AG04449 (cell line): Measurements from ENCODE around the gene SRP14.

Experiments
- CTCF ChIA-PET: fragments of 350-600 bp; formaldehyde crosslinking; extraction: SDS; loops from one replicate; lab custom pipeline; 2021; ENCODE audit warnings: antibody characterized with exemption; lab: Yijun Ruan, JAX
- POLR2A ChIA-PET: fragments of 400-600, 350-600 bp; formaldehyde crosslinking; extraction: SDS; loops from one replicate; lab custom pipeline; 2020; ENCODE audit warnings: antibody characterized with exemption, inconsistent platforms; lab: Yijun Ruan, JAX
- DNase-seq: peaks from one replicate; pipeline ENCODE4 v3.0.0-alpha.2; 2010; ENCODE audit warnings: low read depth, low spot score
- H3K4me3 ChIP-seq: 2 replicates; pipeline ENCODE4 v1.5.1; 2011; ENCODE audit warnings: low read depth, mild to moderate bottlenecking, control low read depth, low read length
- TF ChIP-seq, protein P1 (sequence below): IDR thresholded peaks from one replicate; pipeline ENCODE4 v1.5.1; 2011; ENCODE audit warnings: mild to moderate bottlenecking, moderate library complexity, low read length, control low read depth, inconsistent platforms; ENCODE audit not compliant: insufficient read depth; ENCODE audit errors: missing control alignments

Gene SRP14

DNA sequence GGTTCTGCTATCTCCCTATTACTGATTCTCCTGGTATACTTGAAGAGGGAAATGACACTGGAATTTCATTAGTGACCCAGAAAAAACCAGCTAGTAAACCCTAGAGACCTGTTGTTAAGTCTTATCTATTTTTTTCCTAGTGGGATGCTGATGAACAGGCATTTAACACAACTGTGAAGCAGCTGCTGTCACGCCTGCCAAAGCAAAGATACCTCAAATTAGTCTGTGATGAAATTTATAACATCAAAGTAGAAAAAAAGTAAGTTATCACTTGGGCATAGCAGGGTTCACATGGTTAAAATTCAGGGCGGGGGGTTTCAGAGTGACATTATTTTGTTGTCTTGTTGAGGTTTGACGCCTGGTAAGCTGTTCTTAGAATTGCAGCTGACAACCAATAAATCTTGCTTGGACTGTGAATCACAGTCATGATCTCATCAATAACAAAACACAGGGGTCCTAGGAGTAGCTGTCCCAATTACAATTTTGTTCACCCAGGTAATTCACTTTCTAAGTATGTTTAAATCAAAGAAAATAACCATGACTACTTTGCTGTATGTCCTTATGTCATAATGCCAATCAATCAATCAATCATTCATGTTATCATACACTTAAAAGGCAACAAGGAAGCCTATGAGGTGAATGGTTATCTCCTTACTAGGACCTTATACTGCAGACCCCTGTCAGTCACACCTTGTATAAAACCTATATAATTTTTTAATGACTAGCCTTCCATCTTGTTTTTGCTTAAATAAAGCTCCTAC is 4.6 kb downstream of the SRP14 start:
- H3K4me3 ChIP-seq, result no peak overlapping the region
- ChIA-PET POLR2A (no interaction called here), CTCF (interaction anchor here (0.8 to 4.3 kb wide), 5 partner anchors 11 to 240 kb away, joined by 4 to 17 read pairs (median 6); no protein-coding TSS in a partner anchor)
- DNase-seq, result no peak
- TF ChIP-seq, protein P1, sequence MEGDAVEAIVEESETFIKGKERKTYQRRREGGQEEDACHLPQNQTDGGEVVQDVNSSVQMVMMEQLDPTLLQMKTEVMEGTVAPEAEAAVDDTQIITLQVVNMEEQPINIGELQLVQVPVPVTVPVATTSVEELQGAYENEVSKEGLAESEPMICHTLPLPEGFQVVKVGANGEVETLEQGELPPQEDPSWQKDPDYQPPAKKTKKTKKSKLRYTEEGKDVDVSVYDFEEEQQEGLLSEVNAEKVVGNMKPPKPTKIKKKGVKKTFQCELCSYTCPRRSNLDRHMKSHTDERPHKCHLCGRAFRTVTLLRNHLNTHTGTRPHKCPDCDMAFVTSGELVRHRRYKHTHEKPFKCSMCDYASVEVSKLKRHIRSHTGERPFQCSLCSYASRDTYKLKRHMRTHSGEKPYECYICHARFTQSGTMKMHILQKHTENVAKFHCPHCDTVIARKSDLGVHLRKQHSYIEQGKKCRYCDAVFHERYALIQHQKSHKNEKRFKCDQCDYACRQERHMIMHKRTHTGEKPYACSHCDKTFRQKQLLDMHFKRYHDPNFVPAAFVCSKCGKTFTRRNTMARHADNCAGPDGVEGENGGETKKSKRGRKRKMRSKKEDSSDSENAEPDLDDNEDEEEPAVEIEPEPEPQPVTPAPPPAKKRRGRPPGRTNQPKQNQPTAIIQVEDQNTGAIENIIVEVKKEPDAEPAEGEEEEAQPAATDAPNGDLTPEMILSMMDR, result no peak

DNA sequence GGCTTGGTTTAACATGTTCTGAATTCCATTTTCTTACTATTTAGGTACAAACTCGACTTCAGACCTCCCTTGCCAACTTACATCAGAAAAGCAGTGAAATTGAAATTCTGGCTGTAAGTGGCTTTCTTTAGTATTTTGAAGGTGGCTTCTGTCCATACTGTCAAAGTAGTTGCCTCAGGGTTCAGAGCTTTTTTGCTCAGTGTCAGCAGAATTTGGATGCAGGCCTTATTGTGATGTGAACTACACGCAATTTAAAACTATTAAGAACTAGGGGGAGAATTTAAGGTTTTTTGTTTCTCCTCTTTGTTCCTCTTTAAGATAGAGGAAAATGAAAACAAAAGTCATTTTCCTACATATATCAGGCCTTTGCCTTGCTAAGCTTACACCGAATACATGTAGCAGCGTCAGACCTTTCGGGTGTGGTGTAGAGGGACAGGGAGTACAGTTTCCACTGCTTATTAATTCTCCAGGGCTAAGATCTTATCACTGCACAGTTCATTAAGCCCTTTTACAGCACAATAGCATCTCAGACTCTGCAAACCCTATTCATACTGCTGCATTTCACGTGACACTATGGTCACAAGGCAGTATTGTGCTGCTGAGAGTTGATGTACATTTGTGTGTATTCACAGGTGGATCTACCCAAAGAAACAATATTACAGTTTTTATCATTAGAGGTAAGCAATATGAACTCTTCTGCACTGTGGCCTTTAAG is 6.7 kb downstream of the SRP14 start:
- H3K4me3 ChIP-seq, result no peak overlapping the region
- DNase-seq, result no peak
- CTCF ChIA-PET, result interaction anchor here (1.6 to 3.7 kb wide), 3 partner anchors 9 to 247 kb away, joined by 3 to 11 read pairs (median 4); no protein-coding TSS in a partner anchor
- POLR2A ChIA-PET, result no interaction called here
- TF ChIP-seq, protein P1, result no peak

- POLR2A ChIA-PET, result no interaction called here
These were observed 7.7 kb downstream of the SRP14 start for GRCh38 chr15:40031300-40031699.

DNA sequence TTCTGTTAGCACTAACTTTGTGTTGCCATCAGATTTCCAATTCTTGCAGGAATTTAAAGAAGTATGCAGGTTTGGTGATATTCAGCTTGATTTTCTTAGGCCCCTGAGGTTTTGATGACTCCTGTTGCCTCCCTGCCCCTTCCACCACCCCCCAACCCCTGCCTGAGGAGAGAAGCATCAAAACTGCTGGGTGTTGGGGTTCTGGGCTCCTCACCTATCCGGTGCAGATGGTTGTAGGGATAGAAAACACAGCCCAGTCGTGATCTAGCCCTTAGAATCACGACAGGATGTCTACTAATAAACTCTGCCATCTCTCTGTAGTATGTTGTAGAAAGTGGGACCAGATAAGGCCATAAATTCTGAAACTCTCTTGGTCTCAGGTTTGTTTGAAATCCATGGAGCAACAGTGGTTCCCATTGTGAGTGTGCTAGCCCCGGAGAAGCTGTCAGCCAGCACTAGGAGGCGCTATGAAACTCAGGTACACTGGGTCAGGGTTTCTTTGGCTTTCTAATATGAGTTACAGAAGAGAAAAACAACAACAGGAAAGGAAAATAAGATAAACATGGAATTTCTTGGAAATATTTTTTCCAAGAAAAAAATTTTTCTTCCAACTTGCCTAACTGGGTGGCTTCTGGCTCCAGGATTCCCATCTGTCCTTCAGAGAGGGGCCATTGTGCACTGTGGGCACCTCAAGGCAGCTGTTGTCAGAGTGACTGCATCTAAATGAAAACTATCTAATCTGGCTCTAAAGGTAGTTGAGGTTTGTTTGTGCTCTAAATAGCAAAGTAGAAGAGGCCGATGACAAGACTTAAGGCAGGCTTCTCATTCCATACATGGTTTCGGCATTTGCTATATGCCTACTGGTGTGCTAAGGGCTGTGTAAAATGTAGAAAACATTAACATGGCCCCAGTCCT is 8.7 kb downstream of the SRP14 start:
- TF ChIP-seq, protein P1, result peak; percentile 61
- DNase-seq, result no peak
- POLR2A ChIA-PET, result no interaction called here

More at GRCh38 chr15:40031300-40031699, 7.7 kb downstream of the SRP14 start:
- CTCF ChIA-PET, result interaction anchor here (1.0 to 3.7 kb wide), 4 partner anchors 8 to 248 kb away, joined by 3 to 11 read pairs (median 4); no protein-coding TSS in a partner anchor
- H3K4me3 ChIP-seq, result no peak overlapping the region
- TF ChIP-seq, protein P1, result no peak
- DNase-seq, result no peak

DNA sequence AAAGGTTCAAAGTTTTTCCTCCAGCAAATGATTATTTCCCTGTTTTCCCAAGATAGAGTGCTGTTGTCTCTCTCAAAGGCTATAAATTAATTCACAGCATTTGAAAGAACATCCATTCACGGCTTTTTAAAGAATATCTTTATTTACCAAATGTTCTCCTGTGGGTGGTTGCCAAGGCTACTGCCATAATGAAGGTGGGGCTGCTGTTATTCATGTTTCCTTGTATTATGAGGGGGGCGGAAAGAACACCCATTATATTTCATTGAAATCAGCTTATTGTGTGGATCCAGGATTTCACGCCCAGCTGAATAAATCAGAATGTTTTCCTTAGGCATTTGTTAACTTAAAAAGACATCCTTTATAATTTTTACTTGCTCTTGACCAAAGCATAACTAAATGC is 10.1 kb downstream of the SRP14 start:
- CTCF ChIA-PET, result interaction anchor here (1.3 to 2.2 kb wide), 2 partner anchors 13 to 17 kb away, joined by 3 to 5 read pairs; no protein-coding TSS in a partner anchor
- DNase-seq, result no peak
- TF ChIP-seq, protein P1, result no peak
- POLR2A ChIA-PET, result no interaction called here
- H3K4me3 ChIP-seq, result no peak overlapping the region

More for the DNA sequence above, 8.7 kb downstream of the SRP14 start:
- H3K4me3 ChIP-seq, result no peak overlapping the region
- CTCF ChIA-PET, result interaction anchor here (1.0 to 2.2 kb wide), 3 partner anchors 15 to 244 kb away, joined by 3 to 5 read pairs (median 3); no protein-coding TSS in a partner anchor
